DND-41 (cell line): ENCODE data around the gene MBD6.

Experiments used
- CTCF ChIP-seq: IDR thresholded peaks from 2 replicates; pipeline ENCODE4 v1.5.1; 2012; ENCODE audit warnings: borderline replicate concordance, low read length, moderate library complexity, mild to moderate bottlenecking; ENCODE audit not compliant: poor library complexity, severe bottlenecking; ENCODE audit errors: extremely low read depth
- EZH2 ChIP-seq: IDR thresholded peaks from 3 replicates; pipeline ENCODE4 v1.6.1; 2012; ENCODE audit warnings: borderline replicate concordance, low read depth, mild to moderate bottlenecking, moderate library complexity, low read length, inconsistent platforms; ENCODE audit not compliant: severe bottlenecking

GRCh38 chr12:57550641-57551549 is 28.3 kb downstream of the MBD6 start:
- TF ChIP-seq CTCF (no peak), EZH2 (no peak)
